ENCODE measurements around the gene TTC28. TPM values are rescaled to one million over a fixed set of nuclear protein-coding genes. Genes with fewer than 3 reads are reported as not detected.

TTC28 gene
- total and polyA plus RNA-seq, 12 donors = 3.4 to 75.6 (median 28.6) TPM

GRCh38 chr22:28716686-28717085 lies 37.0 kb upstream of the TTC28 start:
- intact Hi-C loops (cut with DNase I) = no loop called here
- no peak overlapping the region for H3K4me3 ChIP-seq
- WGBS, 4 donors = 94 to 99% (median 95%) methylated on average over 3 of the region's 3 CpGs
- no peak overlapping the region for H3K27ac ChIP-seq
- no peak for DNase-seq
- peaks cover 2 to 14% of the 10 kb centered on the region in 2 donors for H3K4me1 ChIP-seq (replicated peaks in 1 of 2)
- no peaks in the 10 kb centered on the region for H3K27me3 ChIP-seq
- H3K9me3 ChIP-seq (replicated peaks in 1 of 3) = no peaks in the 10 kb centered on the region
- TF ChIP-seq POLR2A (IDR thresholded peaks at IDR 0.05) (no peak), CTCF (IDR thresholded peaks at IDR 0.05) (no peak)
- H3K36me3 ChIP-seq (replicated peaks in 1 of 2) = no peaks in the 10 kb centered on the region

- Histone ChIP-seq H3K9me3 (replicated peaks in 1 of 3) (no peaks in the 10 kb centered on the region), H3K27me3 (no peaks in the 10 kb centered on the region), H3K36me3 (replicated peaks in 1 of 2) (no peaks in the 10 kb centered on the region), H3K27ac (no peak overlapping the region), H3K4me1 (replicated peaks in 1 of 2) (peaks cover 4 to 25% of the 10 kb centered on the region in 2 donors), H3K4me3 (no peak overlapping the region)
- intact Hi-C loops (cut with DNase I) = no loop called here
- TF ChIP-seq CTCF (IDR thresholded peaks at IDR 0.05) (no peak), POLR2A (IDR thresholded peaks at IDR 0.05) (no peak)
- peak in 1 of 7 donors; percentile 15 for DNase-seq
- 96 to 98% (median 96%) methylated on average over 7 of the region's 7 CpGs for WGBS, 4 donors
Measured at GRCh38 chr22:28715611-28716010, 36.0 kb upstream of the TTC28 start.

- TF ChIP-seq POLR2A (IDR thresholded peaks at IDR 0.05) = no peak
- no peak for TF ChIP-seq CTCF (IDR thresholded peaks at IDR 0.05)
- peaks cover 4 to 33% of the 10 kb centered on the region in 2 donors for H3K4me1 ChIP-seq (replicated peaks in 1 of 2)
- intact Hi-C loops (cut with DNase I) = no loop called here
- no peak for DNase-seq
- no peaks in the 10 kb centered on the region for H3K27me3 ChIP-seq
- no peaks in the 10 kb centered on the region for H3K9me3 ChIP-seq (replicated peaks in 1 of 3)
- H3K27ac ChIP-seq = no peak overlapping the region
- WGBS, 4 donors = 84 to 95% (median 93%) methylated on average over 2 of the region's 2 CpGs
- no peaks in the 10 kb centered on the region for H3K36me3 ChIP-seq (replicated peaks in 1 of 2)
- H3K4me3 ChIP-seq = no peak overlapping the region
Measured at GRCh38 chr22:28714043-28714628, 34.5 kb upstream of the TTC28 start.

GRCh38 chr22:28711820-28712777 lies 32.5 kb upstream of the TTC28 start:
- H3K9me3 ChIP-seq (replicated peaks in 1 of 3) = no peaks in the 10 kb centered on the region
- H3K36me3 ChIP-seq (replicated peaks in 1 of 2) = no peaks in the 10 kb centered on the region
- peaks cover 4 to 33% of the 10 kb centered on the region in 2 donors for H3K4me1 ChIP-seq (replicated peaks in 1 of 2)
- intact Hi-C loops (cut with DNase I) = no loop called here
- H3K27ac ChIP-seq = peak overlapping the region; percentile 55 to 90 (median 69)
- 27 to 35% (median 30%) methylated on average over 6 of the region's 6 CpGs for WGBS, 4 donors
- DNase-seq = peak in 5 of 7 donors; percentile 33 to 51 (median 46)
- TF ChIP-seq POLR2A (IDR thresholded peaks at IDR 0.05) = peak in 1 of 2 donors; percentile 51
- peak in 4 of 6 experiments; percentile 14 to 30 (median 23) for TF ChIP-seq CTCF (IDR thresholded peaks at IDR 0.05)
- H3K27me3 ChIP-seq = no peaks in the 10 kb centered on the region
- H3K4me3 ChIP-seq = peak overlapping the region in 2 of 4 donors; percentile 13 to 45
